GM23248 (cell line): Measurements from ENCODE around the gene VRK3.

ENCODE experiments used
- EZH2 ChIP-seq: fragments of 200-600 bp; sonication (generic); IDR thresholded peaks from 2 replicates; pipeline ENCODE4 v1.6.1; 2018; ENCODE audit warnings: antibody characterized with exemption, mild to moderate bottlenecking; ENCODE audit not compliant: insufficient read depth, poor library complexity, severe bottlenecking
- EZH2phosphoT487 ChIP-seq: fragments of 200-600 bp; sonication (generic); IDR thresholded peaks from 2 replicates; pipeline ENCODE4 v1.6.1; 2018; ENCODE audit warnings: antibody characterized with exemption, moderate library complexity, mild to moderate bottlenecking, low read depth; ENCODE audit not compliant: insufficient read depth

GRCh38 chr19:49951806-49952478, 73.2 kb downstream of the VRK3 start:
- TF ChIP-seq EZH2 (no peak), EZH2phosphoT487 (no peak)
